Measurements from ENCODE around the gene CLNK. TPM values are rescaled to one million over a fixed set of nuclear protein-coding genes. Genes with fewer than 3 reads are reported as not detected.

The CLNK gene
- total and polyA plus RNA-seq, 8 donors = 0.08 to 2.7 (median 0.72) TPM; not detected in 4

GRCh38 chr4:10552591-10553280, 131.8 kb downstream of the CLNK start:
- no peaks in the 10 kb centered on the region for H3K9me3 ChIP-seq
- intact Hi-C loops (cut with DNase I; ENCODE audit: low total_unique reads) = no loop called here

DNA sequence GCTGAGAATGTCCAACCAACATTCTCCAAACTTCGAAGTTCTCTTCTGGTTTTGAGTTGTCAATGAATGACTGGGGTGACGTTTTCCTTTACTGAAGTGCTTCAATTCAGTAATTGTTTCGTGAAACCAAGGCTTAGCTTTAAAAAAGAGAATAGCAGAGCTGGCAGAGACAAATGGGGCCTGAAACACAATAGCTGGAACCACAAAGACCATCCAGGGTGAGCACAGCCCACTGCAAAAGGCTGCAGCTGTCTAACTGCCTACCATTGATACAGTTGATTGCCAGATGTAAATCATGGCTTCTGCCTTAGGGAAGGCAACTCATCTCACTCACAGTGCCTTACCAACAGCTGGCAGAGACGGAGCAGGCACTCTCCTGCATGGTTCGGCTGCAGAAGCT, 148.7 kb downstream of the CLNK start:
- no peaks in the 10 kb centered on the region for H3K27me3 ChIP-seq
- H3K27ac ChIP-seq = no peak overlapping the region
- H3K4me1 ChIP-seq = no peaks in the 10 kb centered on the region
- no peaks in the 10 kb centered on the region for H3K36me3 ChIP-seq
- no peaks in the 10 kb centered on the region for H3K9me3 ChIP-seq
- intact Hi-C loops (cut with DNase I; ENCODE audit: low total_unique reads) = no loop called here
- 46 to 66% (median 53%) methylated on average over 5 of the region's 5 CpGs for WGBS, 5 donors
- DNase-seq = no peak
- H3K4me3 ChIP-seq = no peak overlapping the region
- TF ChIP-seq POLR2A (IDR thresholded peaks at IDR 0.05) (no peak), EP300 (IDR thresholded peaks at IDR 0.05) (no peak), CTCF (IDR thresholded peaks at IDR 0.05) (no peak), POLR2AphosphoS5 (IDR thresholded peaks at IDR 0.05) (no peak)

More at GRCh38 chr4:10552591-10553280, 131.8 kb downstream of the CLNK start:
- no peak for DNase-seq
- no peaks in the 10 kb centered on the region for H3K36me3 ChIP-seq
- 49 to 60% (median 57%) methylated on average over 13 of the region's 13 CpGs for WGBS, 5 donors
- peaks cover 0 to 7% (median 2%) of the 10 kb centered on the region in 4 donors for H3K4me1 ChIP-seq
- H3K27me3 ChIP-seq = peaks cover 0 to 8% (median 0%) of the 10 kb centered on the region in 3 donors
- H3K4me3 ChIP-seq = no peak overlapping the region
- TF ChIP-seq EP300 (IDR thresholded peaks at IDR 0.05) (no peak), CTCF (IDR thresholded peaks at IDR 0.05) (no peak), POLR2A (IDR thresholded peaks at IDR 0.05) (no peak), POLR2AphosphoS5 (IDR thresholded peaks at IDR 0.05) (no peak)
- H3K27ac ChIP-seq = no peak overlapping the region

DNA sequence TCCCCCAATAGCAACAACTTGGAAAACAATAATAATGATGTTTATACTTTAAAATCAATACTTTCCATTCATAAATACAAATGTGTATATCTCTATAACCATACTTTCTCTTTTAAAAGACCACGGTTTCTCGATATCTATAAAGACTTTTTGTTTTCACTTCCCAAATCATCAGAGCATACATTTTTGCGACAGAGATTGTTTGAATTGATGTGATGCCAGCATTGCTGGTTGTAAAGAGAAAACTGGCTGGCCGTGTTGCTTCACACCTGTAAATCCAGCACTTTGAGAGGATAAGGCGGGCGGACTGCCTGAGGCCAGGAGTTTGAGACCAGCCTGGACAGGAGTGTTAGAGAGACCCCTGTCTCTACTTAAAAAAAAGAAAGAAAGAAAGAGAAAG, 149.7 kb downstream of the CLNK start:
- no peaks in the 10 kb centered on the region for H3K36me3 ChIP-seq
- no peaks in the 10 kb centered on the region for H3K27me3 ChIP-seq
- no peak for TF ChIP-seq POLR2AphosphoS5 (IDR thresholded peaks at IDR 0.05)
- no peak for TF ChIP-seq EP300 (IDR thresholded peaks at IDR 0.05)
- WGBS, 5 donors = 59 to 74% (median 65%) methylated on average over 6 of the region's 6 CpGs
- intact Hi-C loops (cut with DNase I; ENCODE audit: low total_unique reads) = no loop called here
- no peak overlapping the region for H3K27ac ChIP-seq
- no peaks in the 10 kb centered on the region for H3K9me3 ChIP-seq
- H3K4me3 ChIP-seq = no peak overlapping the region
- peaks cover 0 to 6% (median 0%) of the 10 kb centered on the region in 4 donors for H3K4me1 ChIP-seq
- no peak for DNase-seq

DNA sequence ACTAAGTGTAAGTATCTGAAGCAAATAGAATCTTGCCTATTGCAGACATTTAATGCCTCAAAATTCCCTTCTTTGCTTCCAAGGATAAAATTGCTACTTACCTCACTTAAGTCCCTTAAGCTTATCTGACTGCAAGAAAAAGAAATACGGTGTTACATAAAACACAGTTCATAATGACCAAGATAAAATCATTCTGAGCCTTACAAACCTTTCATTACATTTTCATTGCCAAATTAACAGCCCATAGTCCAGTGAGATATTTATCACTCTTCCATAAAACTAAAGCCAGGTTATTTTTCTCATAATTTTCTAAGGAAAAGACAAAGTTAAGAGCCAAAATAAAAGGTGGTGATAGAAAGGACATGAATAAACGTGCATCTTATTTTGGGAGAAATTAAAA, 152.4 kb downstream of the CLNK start:
- no peak for DNase-seq
- Histone ChIP-seq H3K27me3 (no peaks in the 10 kb centered on the region), H3K27ac (no peak overlapping the region), H3K36me3 (no peaks in the 10 kb centered on the region), H3K9me3 (no peaks in the 10 kb centered on the region), H3K4me1 (peaks cover 0 to 6% (median 0%) of the 10 kb centered on the region in 4 donors), H3K4me3 (no peak overlapping the region)
- WGBS, 5 donors = 43 to 61% (median 57%) methylated on average over 2 of the region's 2 CpGs
- TF ChIP-seq POLR2AphosphoS5 (IDR thresholded peaks at IDR 0.05) = no peak
- no peak for TF ChIP-seq POLR2A (IDR thresholded peaks at IDR 0.05)
- no peak for TF ChIP-seq EP300 (IDR thresholded peaks at IDR 0.05)
- TF ChIP-seq CTCF (IDR thresholded peaks at IDR 0.05) = no peak
- intact Hi-C loops (cut with DNase I; ENCODE audit: low total_unique reads) = no loop called here
